ENCODE measurements around the gene AUP1. TPM values are rescaled to one million over a fixed set of nuclear protein-coding genes. Genes with fewer than 3 reads are reported as not detected.
A peak's percentile ranks its signal among the peaks of the same experiment; 100 is the strongest.

The AUP1 gene, protein sequence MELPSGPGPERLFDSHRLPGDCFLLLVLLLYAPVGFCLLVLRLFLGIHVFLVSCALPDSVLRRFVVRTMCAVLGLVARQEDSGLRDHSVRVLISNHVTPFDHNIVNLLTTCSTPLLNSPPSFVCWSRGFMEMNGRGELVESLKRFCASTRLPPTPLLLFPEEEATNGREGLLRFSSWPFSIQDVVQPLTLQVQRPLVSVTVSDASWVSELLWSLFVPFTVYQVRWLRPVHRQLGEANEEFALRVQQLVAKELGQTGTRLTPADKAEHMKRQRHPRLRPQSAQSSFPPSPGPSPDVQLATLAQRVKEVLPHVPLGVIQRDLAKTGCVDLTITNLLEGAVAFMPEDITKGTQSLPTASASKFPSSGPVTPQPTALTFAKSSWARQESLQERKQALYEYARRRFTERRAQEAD
- total RNA-seq = 57.4 TPM

DNA sequence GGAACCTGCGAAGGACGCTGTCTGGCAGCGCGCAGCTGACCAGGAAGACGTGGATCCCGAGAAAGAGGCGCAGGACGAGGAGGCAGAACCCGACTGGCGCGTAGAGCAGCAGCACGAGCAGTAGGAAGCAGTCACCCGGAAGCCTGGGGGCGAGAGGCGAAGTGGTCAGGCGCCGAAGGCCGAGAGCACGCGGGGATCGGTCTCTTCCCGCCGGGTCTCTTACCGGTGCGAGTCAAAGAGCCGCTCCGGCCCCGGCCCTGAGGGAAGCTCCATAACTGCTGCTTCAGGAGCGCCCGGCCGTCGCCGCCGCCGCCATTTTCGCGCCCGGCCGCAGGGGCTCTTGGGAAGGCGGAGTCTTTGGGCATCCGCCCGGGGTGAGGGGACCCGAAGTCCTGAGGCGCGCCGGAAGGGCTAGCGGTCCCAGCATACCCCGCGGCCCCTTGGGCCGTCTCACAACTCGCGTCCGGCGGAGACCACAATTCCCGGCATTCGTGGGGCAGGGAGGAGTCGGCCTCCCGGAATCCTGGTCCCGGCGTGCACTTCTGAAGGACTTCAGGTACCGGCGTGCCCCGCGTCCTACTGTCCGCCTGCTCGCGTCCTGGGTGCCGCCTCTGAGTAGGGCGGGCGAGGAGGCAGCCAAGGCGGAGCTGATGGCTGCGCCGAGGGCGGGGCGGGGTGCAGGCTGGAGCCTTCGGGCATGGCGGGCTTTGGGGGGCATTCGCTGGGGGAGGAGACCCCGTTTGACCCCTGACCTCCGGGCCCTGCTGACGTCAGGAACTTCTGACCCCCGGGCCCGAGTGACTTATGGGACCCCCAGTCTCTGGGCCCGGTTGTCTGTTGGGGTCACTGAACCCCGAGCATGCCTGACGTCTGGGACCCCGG, at the start of gene AUP1, which contains the start of gene HTRA2:
Gene AUP1 (minus strand): TSS at position 350 of the 882 bp plus-strand sequence. CDS start 77 bp downstream, at position 273.
Gene HTRA2 (plus strand): TSS at position 577 of the 882 bp plus-strand sequence. CDS start 74 bp downstream, at position 651.
- peak within 1 kb of the TSS; percentile 89 to 100 (median 100) for H3K9ac ChIP-seq (ENCODE audit: low read depth in 1 of 3, low read length in 3 of 3)
- H3K36me3 ChIP-seq (ENCODE audit: control insufficient read depth in 3 of 3, insufficient read depth in 3 of 3, low read length in 3 of 3) = peaks cover 50 to 64% (median 52%) of the 10 kb centered on the region in 3 donors
- peak within 1 kb of the TSS; percentile 82 for H3K27ac ChIP-seq (ENCODE audit: low read depth, low read length)
- H3K9me3 ChIP-seq (ENCODE audit: control insufficient read depth in 3 of 3, low read length in 3 of 3) = no peaks in the 10 kb centered on the region
- H3K27me3 ChIP-seq (ENCODE audit: control insufficient read depth in 3 of 3, insufficient read depth in 3 of 3, low read length in 3 of 3) = no peaks in the 10 kb centered on the region
- H3K4me1 ChIP-seq (ENCODE audit: control insufficient read depth in 3 of 3, insufficient read depth in 3 of 3, low read length in 3 of 3) = peaks cover 25 to 31% (median 29%) of the 10 kb centered on the region in 3 donors
- peak within 1 kb of the TSS; percentile 93 to 99 (median 99) for H3K4me3 ChIP-seq (ENCODE audit: low read length in 3 of 3)

DNA sequence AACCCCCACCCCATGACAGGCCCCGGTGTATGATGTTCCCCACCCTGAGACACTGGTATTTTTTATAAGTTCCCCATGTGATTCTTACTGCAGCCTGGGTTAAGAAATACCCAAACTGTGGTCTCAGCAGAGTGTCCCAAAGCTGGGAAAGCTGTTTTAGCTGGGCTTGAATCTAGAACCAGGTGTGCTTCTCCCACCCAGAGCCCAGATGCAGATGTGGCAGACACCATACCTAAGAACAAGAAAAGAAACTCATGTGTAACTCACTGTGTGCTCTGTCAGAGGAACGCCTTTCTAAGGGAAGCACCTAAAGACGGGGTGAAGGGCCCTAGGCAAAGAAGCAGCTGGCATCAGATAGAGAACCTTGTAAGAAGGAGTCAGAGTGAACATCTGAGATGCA, 48.9 kb upstream of the AUP1 start:
- peaks cover 0 to 10% (median 5%) of the 10 kb centered on the region in 3 donors for H3K4me1 ChIP-seq (ENCODE audit: control insufficient read depth in 3 of 3, insufficient read depth in 3 of 3, low read length in 3 of 3)
- no peaks in the 10 kb centered on the region for H3K9me3 ChIP-seq (ENCODE audit: control insufficient read depth in 3 of 3, low read length in 3 of 3)
- no peak overlapping the region for H3K27ac ChIP-seq (ENCODE audit: low read depth, low read length)
- H3K4me3 ChIP-seq (ENCODE audit: low read length in 3 of 3) = no peak overlapping the region
- H3K36me3 ChIP-seq (ENCODE audit: control insufficient read depth in 3 of 3, insufficient read depth in 3 of 3, low read length in 3 of 3) = no peaks in the 10 kb centered on the region
- no peak overlapping the region for H3K9ac ChIP-seq (ENCODE audit: low read depth in 1 of 3, low read length in 3 of 3)
- no peaks in the 10 kb centered on the region for H3K27me3 ChIP-seq (ENCODE audit: control insufficient read depth in 3 of 3, insufficient read depth in 3 of 3, low read length in 3 of 3)

DNA sequence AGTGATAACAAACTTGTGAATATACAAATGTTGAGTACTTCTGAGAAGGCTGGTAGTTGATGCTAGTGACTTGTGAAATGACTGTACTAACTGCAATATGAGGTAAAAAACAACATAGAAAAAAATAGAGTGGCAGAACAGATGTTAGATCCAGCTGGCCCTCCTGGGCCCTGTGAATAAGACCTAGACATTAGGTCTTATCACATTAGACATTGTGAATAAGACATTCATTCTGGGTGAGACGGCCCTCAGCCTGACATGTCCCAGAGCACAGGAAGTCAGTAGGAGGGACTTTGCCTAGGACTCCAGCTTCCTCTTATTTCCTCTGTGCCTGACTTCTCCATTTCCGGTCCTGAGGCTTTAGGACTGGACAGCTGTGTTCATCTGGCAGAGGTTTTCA, 47.9 kb upstream of the AUP1 start:
- Histone ChIP-seq H3K9ac (ENCODE audit: low read depth in 1 of 3, low read length in 3 of 3) (no peak overlapping the region), H3K4me3 (ENCODE audit: low read length in 3 of 3) (no peak overlapping the region), H3K27ac (ENCODE audit: low read depth, low read length) (peak overlapping the region; percentile 55), H3K36me3 (ENCODE audit: control insufficient read depth in 3 of 3, insufficient read depth in 3 of 3, low read length in 3 of 3) (no peaks in the 10 kb centered on the region), H3K9me3 (ENCODE audit: control insufficient read depth in 3 of 3, low read length in 3 of 3) (no peaks in the 10 kb centered on the region), H3K4me1 (ENCODE audit: control insufficient read depth in 3 of 3, insufficient read depth in 3 of 3, low read length in 3 of 3) (peaks cover 0 to 10% (median 5%) of the 10 kb centered on the region in 3 donors), H3K27me3 (ENCODE audit: control insufficient read depth in 3 of 3, insufficient read depth in 3 of 3, low read length in 3 of 3) (no peaks in the 10 kb centered on the region)

DNA sequence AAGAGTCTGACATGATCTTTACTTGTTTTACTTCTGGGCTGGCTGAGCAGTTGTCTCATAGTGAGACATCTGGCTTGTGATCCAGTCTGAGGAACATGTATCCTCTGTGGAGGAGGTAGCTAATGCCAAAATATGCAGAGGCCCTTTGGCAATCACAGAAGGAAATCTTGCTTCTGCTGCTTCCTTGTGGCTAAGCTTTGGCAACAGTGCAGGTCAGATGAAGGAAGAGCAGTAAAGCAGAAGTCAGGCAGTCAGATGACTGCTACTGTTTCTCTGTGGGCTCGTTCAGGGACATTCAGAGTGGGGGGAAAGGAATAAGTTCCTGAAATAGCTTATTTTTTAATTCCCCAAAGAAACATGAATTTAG, 47.3 kb upstream of the AUP1 start:
- no peaks in the 10 kb centered on the region for H3K9me3 ChIP-seq (ENCODE audit: control insufficient read depth in 3 of 3, low read length in 3 of 3)
- peaks cover 0 to 10% (median 5%) of the 10 kb centered on the region in 3 donors for H3K4me1 ChIP-seq (ENCODE audit: control insufficient read depth in 3 of 3, insufficient read depth in 3 of 3, low read length in 3 of 3)
- H3K9ac ChIP-seq (ENCODE audit: low read depth in 1 of 3, low read length in 3 of 3) = no peak overlapping the region
- H3K4me3 ChIP-seq (ENCODE audit: low read length in 3 of 3) = no peak overlapping the region
- H3K27me3 ChIP-seq (ENCODE audit: control insufficient read depth in 3 of 3, insufficient read depth in 3 of 3, low read length in 3 of 3) = no peaks in the 10 kb centered on the region
- peak overlapping the region; percentile 63 for H3K27ac ChIP-seq (ENCODE audit: low read depth, low read length)
- H3K36me3 ChIP-seq (ENCODE audit: control insufficient read depth in 3 of 3, insufficient read depth in 3 of 3, low read length in 3 of 3) = no peaks in the 10 kb centered on the region

DNA sequence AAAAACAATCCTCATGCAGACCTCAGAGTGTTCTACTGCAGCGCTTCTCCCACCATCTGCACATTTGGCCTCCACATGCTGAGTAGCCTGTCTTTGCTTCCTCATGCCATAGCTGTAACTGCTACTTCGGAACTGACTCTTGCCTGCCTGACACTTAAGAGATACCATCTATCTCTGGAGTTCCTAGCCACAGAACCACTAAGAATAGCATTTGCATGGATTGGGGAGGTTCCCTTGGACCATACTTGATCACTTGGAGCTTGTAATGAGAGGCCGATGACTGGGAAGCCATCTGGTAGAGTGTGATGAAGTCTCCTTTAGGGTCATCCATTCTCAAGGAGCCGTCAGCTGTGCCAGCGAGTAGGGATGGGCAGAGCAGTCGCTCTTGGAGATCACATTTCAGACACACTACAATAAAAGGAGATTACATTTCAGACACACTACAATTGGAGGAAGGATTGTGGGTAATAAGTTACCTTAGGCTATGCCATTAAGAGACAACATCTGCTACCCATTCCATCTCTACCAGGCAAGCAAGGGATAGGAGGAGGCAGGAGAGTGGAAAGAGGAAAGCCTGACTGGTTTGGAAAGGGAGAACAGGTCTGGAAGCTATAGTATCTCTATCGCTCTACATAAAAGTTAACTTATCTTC, 46.8 kb upstream of the AUP1 start:
- H3K27ac ChIP-seq (ENCODE audit: low read depth, low read length) = peak overlapping the region; percentile 63
- no peaks in the 10 kb centered on the region for H3K27me3 ChIP-seq (ENCODE audit: control insufficient read depth in 3 of 3, insufficient read depth in 3 of 3, low read length in 3 of 3)
- H3K9ac ChIP-seq (ENCODE audit: low read depth in 1 of 3, low read length in 3 of 3) = no peak overlapping the region

DNA sequence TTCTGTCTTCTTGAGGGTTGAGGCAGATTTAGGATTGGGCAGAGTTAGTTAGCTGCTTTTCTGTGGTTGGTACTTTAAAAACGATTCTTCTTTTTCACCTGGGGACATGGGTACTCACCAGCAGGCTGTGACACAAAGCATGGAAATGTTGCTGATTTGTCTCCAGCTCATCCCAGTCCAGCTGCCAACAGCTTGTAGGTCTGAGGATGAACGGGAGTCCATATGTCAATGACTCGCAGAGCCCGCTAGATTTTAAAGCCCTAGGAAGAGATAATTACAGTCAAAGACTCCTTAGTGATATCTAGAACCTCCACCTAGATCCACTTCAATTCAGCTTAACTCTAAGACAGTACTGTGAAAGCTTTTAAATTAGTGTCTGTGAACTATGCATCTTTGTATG, 45.8 kb upstream of the AUP1 start:
- Histone ChIP-seq H3K27ac (ENCODE audit: low read depth, low read length) (no peak overlapping the region), H3K9me3 (ENCODE audit: control insufficient read depth in 3 of 3, low read length in 3 of 3) (no peaks in the 10 kb centered on the region), H3K36me3 (ENCODE audit: control insufficient read depth in 3 of 3, insufficient read depth in 3 of 3, low read length in 3 of 3) (no peaks in the 10 kb centered on the region), H3K4me3 (ENCODE audit: low read length in 3 of 3) (no peak overlapping the region), H3K4me1 (ENCODE audit: control insufficient read depth in 3 of 3, insufficient read depth in 3 of 3, low read length in 3 of 3) (peaks cover 0 to 10% (median 5%) of the 10 kb centered on the region in 3 donors), H3K27me3 (ENCODE audit: control insufficient read depth in 3 of 3, insufficient read depth in 3 of 3, low read length in 3 of 3) (no peaks in the 10 kb centered on the region), H3K9ac (ENCODE audit: low read depth in 1 of 3, low read length in 3 of 3) (no peak overlapping the region)

More for the DNA sequence above, 46.8 kb upstream of the AUP1 start:
- Histone ChIP-seq H3K36me3 (ENCODE audit: control insufficient read depth in 3 of 3, insufficient read depth in 3 of 3, low read length in 3 of 3) (no peaks in the 10 kb centered on the region), H3K9me3 (ENCODE audit: control insufficient read depth in 3 of 3, low read length in 3 of 3) (no peaks in the 10 kb centered on the region), H3K4me3 (ENCODE audit: low read length in 3 of 3) (no peak overlapping the region), H3K4me1 (ENCODE audit: control insufficient read depth in 3 of 3, insufficient read depth in 3 of 3, low read length in 3 of 3) (peaks cover 0 to 10% (median 5%) of the 10 kb centered on the region in 3 donors)

DNA sequence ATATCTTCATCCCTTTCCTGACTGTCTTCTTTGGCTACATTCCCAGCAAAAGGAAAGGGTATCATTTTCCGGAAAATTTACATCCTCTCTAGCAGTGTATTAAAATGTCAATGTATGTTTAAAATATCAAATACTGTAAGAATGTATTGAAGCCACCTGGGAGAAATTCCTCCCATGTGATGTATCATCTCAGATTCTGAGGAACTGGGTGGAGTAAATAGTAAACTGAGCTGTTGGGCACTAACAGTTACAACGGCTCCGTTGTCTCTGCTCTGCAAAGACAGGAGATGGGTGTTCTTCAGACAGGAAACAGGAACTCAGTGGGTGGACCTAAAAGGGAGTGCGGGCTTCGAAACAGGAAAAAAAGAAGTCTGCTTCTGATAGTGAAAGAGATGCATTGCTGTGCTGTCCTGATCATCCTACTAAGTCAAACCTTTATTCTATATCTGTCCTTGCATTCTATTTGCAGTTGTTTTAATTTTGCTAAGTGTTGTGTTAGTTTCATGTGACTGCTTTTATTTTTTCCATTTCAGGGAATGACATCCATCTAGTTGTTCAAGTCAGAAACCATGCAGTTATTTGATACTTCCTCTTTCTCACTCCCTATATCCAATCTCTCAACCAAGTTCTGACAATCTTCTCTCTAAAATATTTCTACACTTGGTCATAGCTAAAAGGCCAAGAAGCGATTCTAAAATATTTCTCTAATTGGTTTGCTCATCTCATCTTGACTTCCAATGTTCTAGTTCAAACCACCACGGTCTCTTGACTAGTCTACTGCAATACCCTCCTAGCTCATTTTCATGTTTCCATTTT, 44.4 kb upstream of the AUP1 start:
- no peak overlapping the region for H3K27ac ChIP-seq (ENCODE audit: low read depth, low read length)

DNA sequence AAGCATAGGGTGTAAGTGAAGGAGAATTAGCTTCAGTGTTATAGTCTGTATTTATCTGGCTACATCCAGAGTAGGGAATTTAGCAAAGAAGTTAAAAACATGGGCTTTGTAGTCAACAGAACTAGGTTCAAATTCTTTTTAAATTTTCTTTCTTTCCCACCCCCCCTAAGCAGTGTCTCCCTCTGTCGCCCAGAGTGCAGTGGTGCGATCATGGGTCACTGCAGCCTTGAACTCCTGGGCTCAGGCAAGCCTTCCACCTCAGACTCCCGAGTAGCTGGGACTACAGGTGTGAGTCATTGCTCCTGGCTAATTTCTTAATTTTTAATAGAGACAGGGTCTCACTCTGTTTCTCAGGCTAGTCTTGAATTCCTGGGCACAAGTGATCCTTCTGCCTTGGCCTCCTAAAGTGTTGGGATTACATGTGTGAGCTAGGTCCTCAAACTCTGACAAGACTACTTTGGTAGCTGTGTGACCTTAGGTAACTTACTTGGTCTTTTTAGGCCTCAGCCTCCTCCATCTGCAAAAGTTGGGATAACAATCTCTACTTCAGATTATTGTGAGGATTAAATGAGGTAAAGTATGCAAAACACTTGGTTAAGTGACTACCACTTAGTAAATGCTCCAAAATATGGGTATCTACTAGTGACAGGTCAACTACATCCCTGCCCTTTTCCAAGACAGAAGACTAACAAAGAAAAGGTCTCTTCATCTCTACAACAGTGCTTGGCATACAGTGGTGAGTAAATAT, 42.8 kb upstream of the AUP1 start:
- no peak overlapping the region for H3K27ac ChIP-seq (ENCODE audit: low read depth, low read length)
- H3K27me3 ChIP-seq (ENCODE audit: control insufficient read depth in 3 of 3, insufficient read depth in 3 of 3, low read length in 3 of 3) = no peaks in the 10 kb centered on the region
- no peak overlapping the region for H3K4me3 ChIP-seq (ENCODE audit: low read length in 3 of 3)
- no peaks in the 10 kb centered on the region for H3K9me3 ChIP-seq (ENCODE audit: control insufficient read depth in 3 of 3, low read length in 3 of 3)
- no peaks in the 10 kb centered on the region for H3K36me3 ChIP-seq (ENCODE audit: control insufficient read depth in 3 of 3, insufficient read depth in 3 of 3, low read length in 3 of 3)
- H3K4me1 ChIP-seq (ENCODE audit: control insufficient read depth in 3 of 3, insufficient read depth in 3 of 3, low read length in 3 of 3) = peaks cover 0 to 10% (median 5%) of the 10 kb centered on the region in 3 donors
- no peak overlapping the region for H3K9ac ChIP-seq (ENCODE audit: low read depth in 1 of 3, low read length in 3 of 3)

More for the DNA sequence above, 44.4 kb upstream of the AUP1 start:
- Histone ChIP-seq H3K9ac (ENCODE audit: low read depth in 1 of 3, low read length in 3 of 3) (no peak overlapping the region), H3K27me3 (ENCODE audit: control insufficient read depth in 3 of 3, insufficient read depth in 3 of 3, low read length in 3 of 3) (no peaks in the 10 kb centered on the region), H3K36me3 (ENCODE audit: control insufficient read depth in 3 of 3, insufficient read depth in 3 of 3, low read length in 3 of 3) (no peaks in the 10 kb centered on the region), H3K4me1 (ENCODE audit: control insufficient read depth in 3 of 3, insufficient read depth in 3 of 3, low read length in 3 of 3) (peaks cover 0 to 10% (median 5%) of the 10 kb centered on the region in 3 donors), H3K4me3 (ENCODE audit: low read length in 3 of 3) (no peak overlapping the region), H3K9me3 (ENCODE audit: control insufficient read depth in 3 of 3, low read length in 3 of 3) (no peaks in the 10 kb centered on the region)
